GM23338 (cell line): ENCODE results near the gene GGTLC2. TPM values are rescaled to one million over a fixed set of nuclear protein-coding genes. Genes with fewer than 3 reads are reported as not detected.

Experiments used
- ATAC-seq: fragments of 200-7000 bp; cut with Tn5 transposase; 3 replicates; pipeline ENCODE4 v1.9.1; 2020
- DNase-seq: peaks from one replicate; pipeline ENCODE4 v3.0.0-alpha.2; 2015; ENCODE audit warnings: low spot score
- H2AFZ ChIP-seq: fragments of 200-600 bp; sonication (generic); 2 replicates; pipeline ENCODE4 v1.8.0; 2016; ENCODE audit warnings: antibody characterized with exemption, mild to moderate bottlenecking, moderate library complexity
- H3F3A ChIP-seq: fragments of 200-600 bp; sonication (generic); replicated peaks from 2 replicates; pipeline ENCODE4 v1.8.0; 2017; ENCODE audit warnings: antibody characterized with exemption, mixed run types, low read depth
- H3K27ac ChIP-seq: fragments of 200-600 bp; sonication (generic); 2 replicates; pipeline ENCODE4 v1.6.1; 2016; ENCODE audit warnings: low read depth
- H3K27me3 ChIP-seq: fragments of 200-600 bp; sonication (generic); 2 replicates; pipeline ENCODE4 v1.8.0; 2016; ENCODE audit warnings: mild to moderate bottlenecking, mixed run types, moderate library complexity; ENCODE audit not compliant: insufficient read depth
- H3K36me3 ChIP-seq: fragments of 200-600 bp; sonication (generic); 2 replicates; pipeline ENCODE4 v1.8.0; 2016; ENCODE audit warnings: mild to moderate bottlenecking; ENCODE audit not compliant: insufficient read depth
- H3K4me1 ChIP-seq: fragments of 200-600 bp; sonication (generic); 2 replicates; pipeline ENCODE4 v1.8.0; 2016; ENCODE audit warnings: mild to moderate bottlenecking, moderate library complexity; ENCODE audit not compliant: insufficient read depth
- H3K4me2 ChIP-seq: fragments of 200-600 bp; sonication (generic); 2 replicates; pipeline ENCODE4 v1.7.1; 2017; ENCODE audit warnings: mixed run types
- H3K4me3 ChIP-seq: fragments of 200-600 bp; sonication (generic); 2 replicates; pipeline ENCODE4 v1.6.1; 2016; ENCODE audit warnings: mixed run types
- H3K79me2 ChIP-seq: fragments of 200-600 bp; sonication (generic); replicated peaks from 2 replicates; pipeline ENCODE4 v1.8.0; 2017; ENCODE audit warnings: mild to moderate bottlenecking; ENCODE audit not compliant: insufficient read depth
- H3K9me2 ChIP-seq: fragments of 200-600 bp; sonication (generic); 2 replicates; pipeline ENCODE4 v1.8.0; 2017; ENCODE audit not compliant: insufficient read depth
- H4K20me1 ChIP-seq: fragments of 200-600 bp; sonication (generic); replicated peaks from 2 replicates; pipeline ENCODE4 v1.8.0; 2017; ENCODE audit warnings: mild to moderate bottlenecking; ENCODE audit not compliant: insufficient read depth
- H3K27ac Mint-ChIP-seq: 2 replicates; pipeline ENCODE4 v1.8.0; 2020; ENCODE audit warnings: inconsistent platforms, mild to moderate bottlenecking, moderate library complexity, mixed read lengths
- H3K27me3 Mint-ChIP-seq: 3 replicates; pipeline ENCODE4 v1.8.0; 2022; ENCODE audit warnings: low read depth, mild to moderate bottlenecking, moderate library complexity, mixed read lengths, inconsistent platforms; ENCODE audit not compliant: insufficient read depth, poor library complexity
- H3K36me3 Mint-ChIP-seq: 3 replicates; pipeline ENCODE4 v1.8.0; 2021; ENCODE audit warnings: low read depth, mild to moderate bottlenecking, inconsistent platforms, moderate library complexity, mixed read lengths
- H3K4me1 Mint-ChIP-seq: 3 replicates; pipeline ENCODE4 v1.8.0; 2020; ENCODE audit warnings: mild to moderate bottlenecking, inconsistent platforms, mixed read lengths
- H3K4me3 Mint-ChIP-seq: 3 replicates; pipeline ENCODE4 v1.8.0; 2021; ENCODE audit warnings: moderate library complexity, mild to moderate bottlenecking, inconsistent platforms, mixed read lengths
- H3K9me3 Mint-ChIP-seq: 3 replicates; pipeline ENCODE4 v1.8.0; 2020; ENCODE audit warnings: moderate library complexity, mild to moderate bottlenecking, inconsistent platforms, mixed read lengths
- CREB1 ChIP-seq: fragments of 250-450 bp; sonication (Bioruptor Pico); IDR thresholded peaks from 2 replicates; pipeline ENCODE4 v1.5.0; 2020; ENCODE audit warnings: low read depth, mild to moderate bottlenecking, moderate library complexity
- CTCF ChIP-seq, 2 experiments: fragments of 200-600 bp in 1 of 2; sonication (generic) in 1 of 2; conservative IDR thresholded peaks; 2 replicates each; pipeline versions ENCODE4 v1.5.1 to v1.6.1; 2016 to 2017; ENCODE audit warnings: antibody characterized with exemption in 2 of 2, low read depth in 2 of 2, mild to moderate bottlenecking in 2 of 2, moderate library complexity in 1 of 2
- ETS1 ChIP-seq: IDR thresholded peaks from 2 replicates; pipeline ENCODE4 v1.6.1; 2016; ENCODE audit warnings: antibody characterized with exemption
- EZH2phosphoT487 ChIP-seq: fragments of 200-600 bp; sonication (generic); IDR thresholded peaks from one replicate; pipeline ENCODE4 v1.8.1; 2018; ENCODE audit warnings: antibody characterized with exemption; ENCODE audit not compliant: unreplicated experiment
- JUNB ChIP-seq: IDR thresholded peaks from one replicate; pipeline ENCODE4 v1.6.1; 2016; ENCODE audit warnings: antibody characterized with exemption; ENCODE audit not compliant: unreplicated experiment
- POLR2AphosphoS5 ChIP-seq: IDR thresholded peaks from 2 replicates; pipeline ENCODE4 v1.6.1; 2016; ENCODE audit warnings: antibody characterized with exemption, low read depth
- REST ChIP-seq: IDR thresholded peaks from one replicate; pipeline ENCODE4 v1.6.1; 2018; ENCODE audit warnings: antibody characterized with exemption; ENCODE audit not compliant: unreplicated experiment
- STAT1 ChIP-seq: IDR thresholded peaks from one replicate; pipeline ENCODE4 v1.6.1; 2016; ENCODE audit warnings: antibody characterized with exemption; ENCODE audit not compliant: unreplicated experiment
- ZNF114 ChIP-seq: fragments of 250-450 bp; sonication (Bioruptor Pico); IDR thresholded peaks from 2 replicates; pipeline ENCODE4 v1.5.0; 2020; ENCODE audit warnings: mild to moderate bottlenecking, moderate library complexity
- ZNF331 ChIP-seq: fragments of 250-450 bp; sonication (Bioruptor Pico); IDR thresholded peaks from 2 replicates; pipeline ENCODE4 v1.5.0; 2020; ENCODE audit warnings: low read depth, mild to moderate bottlenecking, moderate library complexity
- ZNF462 ChIP-seq: fragments of 250-450 bp; sonication (Bioruptor Pico); IDR thresholded peaks from 2 replicates; pipeline ENCODE4 v1.5.0; 2020; ENCODE audit warnings: mild to moderate bottlenecking, moderate library complexity
- polyA plus RNA-seq: library from polyadenylated mRNA; unstranded; fragments of >200 nt; fragmentation: Nextera tagmentation; extraction: Ambion mirVana; gene quantifications from 2 replicates; pipeline ENCODE4 v1.2.1, GENCODE V29; 2016
- total RNA-seq: library from RNA; depleted of rRNA; stranded (reverse); fragments of >200 nt; shearing (Covaris generic); gene quantifications from 2 replicates; pipeline ENCODE4 v1.2.3, GENCODE V29; 2014

Gene GGTLC2
- total and polyA plus RNA-seq, 2 experiments from 2014 or later, result not detected

- H3K4me2 ChIP-seq, result no peak overlapping the region
- H3K27ac Mint-ChIP-seq, result no peak overlapping the region
- no peaks in the 10 kb centered on the region for H3K9me2 ChIP-seq
- no peaks in the 10 kb centered on the region for H3F3A ChIP-seq
- H3K4me1 Mint-ChIP-seq, result no peaks in the 10 kb centered on the region
- TF ChIP-seq CTCF (conservative IDR thresholded peaks at IDR 0.05; ENCODE audit: low read depth in 2 of 2) (no peak), POLR2AphosphoS5 (no peak), ETS1 (no peak), ZNF331 (no peak), CREB1 (CRISPR knock-in tag) (no peak), ZNF114 (no peak), STAT1 (no peak), ZNF462 (CRISPR knock-in tag) (no peak), REST (no peak), EZH2phosphoT487 (no peak), JUNB (no peak)
- H2AFZ ChIP-seq, result no peak overlapping the region
- 0 out of 3 replicates have a peak, but pooled peaks cover 5% of the 10 kb centered on the region for H3K9me3 Mint-ChIP-seq
- H3K4me3 Mint-ChIP-seq, result no peak overlapping the region
- no peaks in the 10 kb centered on the region for H3K36me3 Mint-ChIP-seq
- H3K79me2 ChIP-seq, result no peaks in the 10 kb centered on the region
- no peak overlapping the region for H3K27ac ChIP-seq
- H3K36me3 ChIP-seq, result no peaks in the 10 kb centered on the region
- H3K27me3 ChIP-seq, result peaks cover 100% of the 10 kb centered on the region
- H4K20me1 ChIP-seq, result no peaks in the 10 kb centered on the region
- no peak overlapping the region for H3K4me3 ChIP-seq
- ATAC-seq (no peak), DNase-seq (no peak)
- no peaks in the 10 kb centered on the region for H3K4me1 ChIP-seq
- H3K27me3 Mint-ChIP-seq, result peaks cover 80% of the 10 kb centered on the region
These were observed 34.6 kb downstream of the GGTLC2 start for GRCh38 chr22:22678970-22679369.
